HepG2 (cell line): ENCODE data around the gene UQCC5. TPM values are rescaled to one million over a fixed set of nuclear protein-coding genes. Genes with fewer than 3 reads are reported as not detected.

Experiments used
- ATAC-seq: fragments of 200-7000 bp; cut with Tn5 transposase; 3 replicates; pipeline ENCODE4 v1.9.1; 2020; ENCODE audit warnings: mild to moderate bottlenecking, moderate library complexity
- BruUV-seq: library from RNA; stranded (reverse); fragments of 400-500 nt; replicated peaks from 2 replicates; lab custom pipeline; 2021; lab: Mats Ljungman, UMichigan
- CTCF ChIA-PET: fragments of 300-600 bp; formaldehyde crosslinking; extraction: SDS; loops from one replicate; lab custom pipeline; 2021; ENCODE audit warnings: low total read pairs, inconsistent platforms, low intra/inter-chr PET ratio; lab: Yijun Ruan, JAX
- POLR2A ChIA-PET: fragments of 350-600 bp; sonication (Branson Sonifier 250); formaldehyde crosslinking; loops from one replicate; lab custom pipeline; 2020; ENCODE audit warnings: antibody characterized with exemption, inconsistent platforms; lab: Yijun Ruan, JAX
- DNase-seq: peaks from one replicate; pipeline ENCODE4 v3.0.0-alpha.2; 2015; ENCODE audit warnings: low spot score
- FAIRE-seq: peaks from 3 replicates; lab custom pipeline; 2011; peaks lifted over from hg19 to GRCh38; lab: Jason Lieb, UNC
- H2AFZ ChIP-seq: one replicate; pipeline ENCODE4 v1.6.1; 2011; ENCODE audit warnings: low read length, inconsistent platforms
- H3K27ac ChIP-seq: fragments of 300-600 bp; 3 replicates; pipeline ENCODE4 v1.8.0; 2011; ENCODE audit warnings: mixed run types, mild to moderate bottlenecking, mixed read lengths, low read length, inconsistent platforms; ENCODE audit not compliant: insufficient read depth; ENCODE audit errors: extremely low read length
- H3K27me3 ChIP-seq, 2 experiments: fragments of 200-600 bp in 1 of 2; 2 replicates in 1 of 2; 3 replicates in 1 of 2; pipeline versions ENCODE4 v1.6.0 to v1.8.0; 2011; ENCODE audit warnings: low read length in 2 of 2, mild to moderate bottlenecking in 2 of 2, moderate library complexity in 2 of 2, inconsistent platforms in 1 of 2; ENCODE audit not compliant: insufficient read depth in 2 of 2, control insufficient read depth in 1 of 2
- H3K36me3 ChIP-seq, 2 experiments: fragments of 200-600 bp in 1 of 2; replicated peaks in 1 of 2; 2 replicates in 1 of 2; 3 replicates in 1 of 2; pipeline versions ENCODE4 v1.5.1 to v1.8.0; 2011; ENCODE audit warnings: low read length in 2 of 2, inconsistent platforms in 1 of 2; ENCODE audit not compliant: insufficient read depth in 2 of 2, control insufficient read depth in 1 of 2
- H3K4me1 ChIP-seq: 2 replicates; pipeline ENCODE4 v1.5.1; 2012; ENCODE audit warnings: low read length, inconsistent platforms; ENCODE audit not compliant: insufficient read depth
- H3K4me2 ChIP-seq: 2 replicates; pipeline ENCODE4 v1.6.0; 2011; ENCODE audit warnings: low read depth, low read length, inconsistent platforms
- H3K4me3 ChIP-seq, 3 experiments: fragments of 200-600 bp in 1 of 3; sonication (generic), shearing (Covaris generic) in 1 of 3; replicated peaks in 1 of 3; 2 replicates each; pipeline ENCODE4 v1.5.1; 2011 to 2016; ENCODE audit warnings: low read length in 3 of 3, inconsistent platforms in 2 of 3, low read depth in 2 of 3, mild to moderate bottlenecking in 2 of 3, control low read depth in 1 of 3, mixed read lengths in 1 of 3; ENCODE audit not compliant: insufficient read depth in 1 of 3
- H3K79me2 ChIP-seq: one replicate; pipeline ENCODE4 v1.6.1; 2011; ENCODE audit warnings: low read length, inconsistent platforms; ENCODE audit not compliant: insufficient read depth
- H3K9ac ChIP-seq: 2 replicates; pipeline ENCODE4 v1.6.0; 2011; ENCODE audit warnings: mild to moderate bottlenecking, low read depth, low read length, inconsistent platforms; ENCODE audit not compliant: insufficient read depth
- H3K9me3 ChIP-seq: 2 replicates; pipeline ENCODE4 v1.5.1; 2012; ENCODE audit warnings: mild to moderate bottlenecking, low read length
- H4K20me1 ChIP-seq: 2 replicates; pipeline ENCODE4 v1.6.0; 2011; ENCODE audit warnings: inconsistent platforms, mild to moderate bottlenecking, low read length, moderate library complexity; ENCODE audit not compliant: insufficient read depth
- CHD4 ChIP-seq: fragments of 200-600 bp; sonication (generic); IDR thresholded peaks from 2 replicates; pipeline ENCODE4 v1.7.0; 2017; ENCODE audit warnings: mild to moderate bottlenecking, low read length, borderline replicate concordance
- ELF3 ChIP-seq: IDR thresholded peaks from 2 replicates; pipeline ENCODE4 v1.6.1; 2016; ENCODE audit warnings: missing genetic modification reagents, missing compliant biosample characterization
- MBD4 ChIP-seq: IDR thresholded peaks from 2 replicates; pipeline ENCODE4 v1.6.1; 2012; ENCODE audit warnings: low read length, inconsistent platforms, borderline replicate concordance
- MBNL3 ChIP-seq: fragments of 250-450 bp; sonication (Bioruptor Pico); conservative IDR thresholded peaks from 2 replicates; pipeline ENCODE4 v1.8.0; 2022; ENCODE audit warnings: mild to moderate bottlenecking, inconsistent platforms
- POLR2G ChIP-seq: fragments of 200-400 bp; formaldehyde crosslinking; IDR thresholded peaks from 2 replicates; pipeline ENCODE4 v1.6.1; 2018; ENCODE audit warnings: mild to moderate bottlenecking, low read depth, low read length, moderate library complexity
- RXRA ChIP-seq: sonication (generic); formaldehyde crosslinking; IDR thresholded peaks from 2 replicates; pipeline ENCODE4 v1.5.1; 2020; ENCODE audit warnings: missing genetic modification reagents
- SMARCE1 ChIP-seq: fragments of 450-650 bp; IDR thresholded peaks from 2 replicates; pipeline ENCODE4 v1.6.1; 2017; ENCODE audit warnings: borderline replicate concordance
- YEATS4 ChIP-seq: sonication (generic); formaldehyde crosslinking; IDR thresholded peaks from 2 replicates; pipeline ENCODE4 v1.4.0; 2020; ENCODE audit warnings: missing genetic modification reagents, borderline replicate concordance
- ZFP36 ChIP-seq: fragments of 150-350 bp; IDR thresholded peaks from 2 replicates; pipeline ENCODE4 v1.6.1; 2018; ENCODE audit warnings: borderline replicate concordance, low read length, low read depth; ENCODE audit not compliant: partially characterized antibody
- ZNF230 ChIP-seq: sonication (generic); formaldehyde crosslinking; IDR thresholded peaks from 2 replicates; pipeline ENCODE4 v1.4.0; 2020; ENCODE audit warnings: mild to moderate bottlenecking, missing genetic modification reagents
- ZNF383 ChIP-seq: sonication (generic); formaldehyde crosslinking; IDR thresholded peaks from 2 replicates; pipeline ENCODE4 v1.4.0; 2020; ENCODE audit warnings: missing genetic modification reagents, mild to moderate bottlenecking, borderline replicate concordance
- ZNF552 ChIP-seq: sonication (generic); formaldehyde crosslinking; IDR thresholded peaks from 2 replicates; pipeline ENCODE4 v1.9.0; 2022; ENCODE audit warnings: missing genetic modification reagents, mild to moderate bottlenecking, borderline replicate concordance
- ZNF768 ChIP-seq: sonication (generic); formaldehyde crosslinking; IDR thresholded peaks from 2 replicates; pipeline ENCODE4 v1.4.0; 2020; ENCODE audit warnings: missing genetic modification reagents
- ZNF781 ChIP-seq: sonication (generic); formaldehyde crosslinking; IDR thresholded peaks from 2 replicates; pipeline ENCODE4 v1.5.1; 2020; ENCODE audit warnings: borderline replicate concordance, mild to moderate bottlenecking, missing genetic modification reagents; ENCODE audit errors: not compliant biosample characterization
- ZSCAN31 ChIP-seq: sonication (generic); formaldehyde crosslinking; IDR thresholded peaks from 2 replicates; pipeline ENCODE4 v1.5.0; 2020; ENCODE audit warnings: low read depth, mild to moderate bottlenecking, missing genetic modification reagents
- ZSCAN9 ChIP-seq: IDR thresholded peaks from 2 replicates; pipeline ENCODE4 v1.6.1; 2016; ENCODE audit warnings: borderline replicate concordance
- WGBS: methylation state at CpG from one replicate; pipeline ENCODE4 v1.1.6; 2017; ENCODE audit warnings: low lambda C conversion rate; 5-methylcytosine and 5-hydroxymethylcytosine counted together
- in situ Hi-C: cut with HindIII; loops from 2 replicates; pipeline ENCODE4 v1.10.0; 2017; ENCODE audit warnings: low pct_unique_long_range_greater_than_20kb; ENCODE audit not compliant: extremely low pct_ligation_motif_present
- intact Hi-C: fragments of 100-400 bp; cut with micrococcal nuclease; formaldehyde crosslinking; loops from one replicate; pipeline ENCODE4 v1.10.0; 2022; ENCODE audit not compliant: unreplicated experiment
- polyA plus RNA-seq, 8 experiments: library from polyadenylated mRNA; depleted of rRNA in 3 of 8; stranded (reverse) in 7 of 8; unstranded in 1 of 8; fragments of >200 nt; fragmentation: Illumina TruSeq in 4 of 8; extraction: Trizol in 4 of 8; gene quantifications; 2 replicates each; pipeline versions ENCODE4 v1.2.1 to v1.2.3, GENCODE V29; 2011 to 2016; ENCODE audit warnings: low read depth in 4 of 8, missing spikeins in 1 of 8, mixed read lengths in 1 of 8; ENCODE audit not compliant: insufficient read depth in 1 of 8
- total RNA-seq, 5 experiments: library from RNA; depleted of rRNA; stranded (reverse); fragments of >200 nt; fragmentation: Illumina TruSeq; extraction: Trizol; gene quantifications; 2 replicates each; pipeline ENCODE4 v1.2.3, GENCODE V29; 2016; ENCODE audit warnings: low read depth in 1 of 5
- TF ChIP-seq, protein P1 (sequence below): sonication (generic); formaldehyde crosslinking; IDR thresholded peaks from 2 replicates; pipeline ENCODE4 v1.5.0; 2020; ENCODE audit warnings: missing genetic modification reagents, mild to moderate bottlenecking, borderline replicate concordance
- TF ChIP-seq, protein P2 (sequence below): sonication (generic); formaldehyde crosslinking; conservative IDR thresholded peaks from 2 replicates; pipeline ENCODE4 v1.4.0; 2020; ENCODE audit warnings: missing genetic modification reagents
- TF ChIP-seq, protein P3 (sequence below): sonication (generic); formaldehyde crosslinking; IDR thresholded peaks from 2 replicates; pipeline ENCODE4 v1.4.0; 2020; ENCODE audit warnings: missing genetic modification reagents

The UQCC5 gene
- total and polyA plus RNA-seq, 2 of the 13 experiments (the other 11 are each of a cell fraction or from before 2014, with no cell fraction given): 15.4 to 29.5 TPM

DNA sequence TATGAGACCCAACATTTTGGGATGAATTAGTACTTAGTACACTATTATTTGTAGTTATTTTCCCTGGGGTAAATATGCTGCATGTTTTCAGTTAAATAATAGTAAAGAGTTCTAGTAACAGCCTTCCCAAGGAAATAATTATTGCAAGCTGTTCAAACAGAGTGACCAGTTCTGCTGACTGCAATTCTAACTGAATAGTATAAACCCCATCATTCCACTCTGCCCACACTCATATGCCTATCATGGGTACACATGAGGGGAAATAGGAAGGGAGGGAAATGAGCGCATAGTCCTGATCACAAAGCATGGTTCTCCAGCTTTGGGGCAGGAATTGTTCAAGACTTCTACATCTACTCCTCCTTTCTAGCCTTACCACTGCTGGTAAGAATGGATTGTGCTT is 18.7 kb downstream of the UQCC5 start:
- POLR2A ChIA-PET: no interaction called here
- Histone ChIP-seq H2AFZ (no peak overlapping the region), H3K27ac (no peak overlapping the region), H3K4me3 (no peak overlapping the region), H3K4me1 (no peaks in the 10 kb centered on the region), H3K27me3 (no peaks in the 10 kb centered on the region), H3K36me3 (peaks cover 22 to 75% of the 10 kb centered on the region in 2 experiments), H3K79me2 (no peaks in the 10 kb centered on the region), H3K9me3 (no peaks in the 10 kb centered on the region), H4K20me1 (no peaks in the 10 kb centered on the region), H3K9ac (no peak overlapping the region), H3K4me2 (no peak overlapping the region)
- DNase-seq (no peak), ATAC-seq (no peak), FAIRE-seq (no peak)
- in situ Hi-C loops: no loop called here
- intact Hi-C loops: no loop called here
- WGBS: 100% methylated on average over 1 of the region's 1 CpG
- no TSS peak for BruUV-seq
- CTCF ChIA-PET: no interaction called here
- TF ChIP-seq POLR2G (no peak), ZNF552 (CRISPR knock-in tag) (no peak), CHD4 (no peak), ELF3 (no peak), ZNF230 (CRISPR knock-in tag) (no peak), ZNF383 (CRISPR knock-in tag) (no peak), MBD4 (no peak), ZNF768 (CRISPR knock-in tag) (no peak), ZNF781 (CRISPR knock-in tag) (no peak), ZSCAN9 (CRISPR knock-in tag) (no peak), ZFP36 (no peak), SMARCE1 (no peak), YEATS4 (CRISPR knock-in tag) (no peak), MBNL3 (CRISPR knock-in tag) (no peak), ZSCAN31 (CRISPR knock-in tag) (no peak), RXRA (CRISPR knock-in tag) (no peak)
- TF ChIP-seq, protein P1, sequence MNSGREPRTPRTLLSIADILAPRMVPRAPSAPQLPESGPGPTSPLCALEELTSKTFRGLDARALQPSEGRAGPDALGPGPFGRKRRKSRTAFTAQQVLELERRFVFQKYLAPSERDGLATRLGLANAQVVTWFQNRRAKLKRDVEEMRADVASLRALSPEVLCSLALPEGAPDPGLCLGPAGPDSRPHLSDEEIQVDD: no peak
- TF ChIP-seq, protein P2, sequence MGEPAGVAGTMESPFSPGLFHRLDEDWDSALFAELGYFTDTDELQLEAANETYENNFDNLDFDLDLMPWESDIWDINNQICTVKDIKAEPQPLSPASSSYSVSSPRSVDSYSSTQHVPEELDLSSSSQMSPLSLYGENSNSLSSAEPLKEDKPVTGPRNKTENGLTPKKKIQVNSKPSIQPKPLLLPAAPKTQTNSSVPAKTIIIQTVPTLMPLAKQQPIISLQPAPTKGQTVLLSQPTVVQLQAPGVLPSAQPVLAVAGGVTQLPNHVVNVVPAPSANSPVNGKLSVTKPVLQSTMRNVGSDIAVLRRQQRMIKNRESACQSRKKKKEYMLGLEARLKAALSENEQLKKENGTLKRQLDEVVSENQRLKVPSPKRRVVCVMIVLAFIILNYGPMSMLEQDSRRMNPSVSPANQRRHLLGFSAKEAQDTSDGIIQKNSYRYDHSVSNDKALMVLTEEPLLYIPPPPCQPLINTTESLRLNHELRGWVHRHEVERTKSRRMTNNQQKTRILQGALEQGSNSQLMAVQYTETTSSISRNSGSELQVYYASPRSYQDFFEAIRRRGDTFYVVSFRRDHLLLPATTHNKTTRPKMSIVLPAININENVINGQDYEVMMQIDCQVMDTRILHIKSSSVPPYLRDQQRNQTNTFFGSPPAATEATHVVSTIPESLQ (CRISPR knock-in tag): no peak
- TF ChIP-seq, protein P3, sequence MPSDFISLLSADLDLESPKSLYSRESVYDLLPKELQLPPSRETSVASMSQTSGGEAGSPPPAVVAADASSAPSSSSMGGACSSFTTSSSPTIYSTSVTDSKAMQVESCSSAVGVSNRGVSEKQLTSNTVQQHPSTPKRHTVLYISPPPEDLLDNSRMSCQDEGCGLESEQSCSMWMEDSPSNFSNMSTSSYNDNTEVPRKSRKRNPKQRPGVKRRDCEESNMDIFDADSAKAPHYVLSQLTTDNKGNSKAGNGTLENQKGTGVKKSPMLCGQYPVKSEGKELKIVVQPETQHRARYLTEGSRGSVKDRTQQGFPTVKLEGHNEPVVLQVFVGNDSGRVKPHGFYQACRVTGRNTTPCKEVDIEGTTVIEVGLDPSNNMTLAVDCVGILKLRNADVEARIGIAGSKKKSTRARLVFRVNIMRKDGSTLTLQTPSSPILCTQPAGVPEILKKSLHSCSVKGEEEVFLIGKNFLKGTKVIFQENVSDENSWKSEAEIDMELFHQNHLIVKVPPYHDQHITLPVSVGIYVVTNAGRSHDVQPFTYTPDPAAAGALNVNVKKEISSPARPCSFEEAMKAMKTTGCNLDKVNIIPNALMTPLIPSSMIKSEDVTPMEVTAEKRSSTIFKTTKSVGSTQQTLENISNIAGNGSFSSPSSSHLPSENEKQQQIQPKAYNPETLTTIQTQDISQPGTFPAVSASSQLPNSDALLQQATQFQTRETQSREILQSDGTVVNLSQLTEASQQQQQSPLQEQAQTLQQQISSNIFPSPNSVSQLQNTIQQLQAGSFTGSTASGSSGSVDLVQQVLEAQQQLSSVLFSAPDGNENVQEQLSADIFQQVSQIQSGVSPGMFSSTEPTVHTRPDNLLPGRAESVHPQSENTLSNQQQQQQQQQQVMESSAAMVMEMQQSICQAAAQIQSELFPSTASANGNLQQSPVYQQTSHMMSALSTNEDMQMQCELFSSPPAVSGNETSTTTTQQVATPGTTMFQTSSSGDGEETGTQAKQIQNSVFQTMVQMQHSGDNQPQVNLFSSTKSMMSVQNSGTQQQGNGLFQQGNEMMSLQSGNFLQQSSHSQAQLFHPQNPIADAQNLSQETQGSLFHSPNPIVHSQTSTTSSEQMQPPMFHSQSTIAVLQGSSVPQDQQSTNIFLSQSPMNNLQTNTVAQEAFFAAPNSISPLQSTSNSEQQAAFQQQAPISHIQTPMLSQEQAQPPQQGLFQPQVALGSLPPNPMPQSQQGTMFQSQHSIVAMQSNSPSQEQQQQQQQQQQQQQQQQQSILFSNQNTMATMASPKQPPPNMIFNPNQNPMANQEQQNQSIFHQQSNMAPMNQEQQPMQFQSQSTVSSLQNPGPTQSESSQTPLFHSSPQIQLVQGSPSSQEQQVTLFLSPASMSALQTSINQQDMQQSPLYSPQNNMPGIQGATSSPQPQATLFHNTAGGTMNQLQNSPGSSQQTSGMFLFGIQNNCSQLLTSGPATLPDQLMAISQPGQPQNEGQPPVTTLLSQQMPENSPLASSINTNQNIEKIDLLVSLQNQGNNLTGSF (CRISPR knock-in tag): no peak
